ENCODE measurements around the gene PARVA.

- TF ChIP-seq POLR2AphosphoS5 (IDR thresholded peaks at IDR 0.05; ENCODE audit: low read depth, low read length) (no peak), TAF1 (IDR thresholded peaks at IDR 0.05; ENCODE audit: borderline replicate concordance, insufficient read depth, low read length) (no peak), SIN3A (IDR thresholded peaks at IDR 0.05; ENCODE audit: borderline replicate concordance, insufficient read depth, low read length) (no peak)
Measured at GRCh38 chr11:12560861-12561260, 183.5 kb downstream of the PARVA start.
